ENCODE data around the gene TFAM.

Gene TFAM

GRCh38 chr10:58384999-58385783 is at the start of gene TFAM:
TSS of gene TFAM (plus strand) at chr10:58385410. CDS start at chr10:58385548, 138 bp downstream.
- peak within 1 kb of the TSS; percentile 88 for H3K4me3 ChIP-seq (ENCODE audit: low read length)
- peak; percentile 87 for DNase-seq (ENCODE audit: low read depth)
- TF ChIP-seq CTCF (conservative IDR thresholded peaks at IDR 0.05; ENCODE audit: low read length) = peak; percentile 44

- H3K4me3 ChIP-seq (ENCODE audit: low read length) = peak overlapping the region; percentile 74
- no peak for TF ChIP-seq CTCF (conservative IDR thresholded peaks at IDR 0.05; ENCODE audit: low read length)
- no peak for DNase-seq (ENCODE audit: low read depth)
Observed at GRCh38 chr10:58336242-58336641, 49.0 kb upstream of the TFAM start.

GRCh38 chr10:58341422-58341821 is 43.8 kb upstream of the TFAM start:
- TF ChIP-seq CTCF (conservative IDR thresholded peaks at IDR 0.05; ENCODE audit: low read length) = no peak
- H3K4me3 ChIP-seq (ENCODE audit: low read length) = no peak overlapping the region
- no peak for DNase-seq (ENCODE audit: low read depth)

- H3K4me3 ChIP-seq (ENCODE audit: low read length) = no peak overlapping the region
- no peak for DNase-seq (ENCODE audit: low read depth)
- TF ChIP-seq CTCF (conservative IDR thresholded peaks at IDR 0.05; ENCODE audit: low read length) = no peak
Observed at GRCh38 chr10:58341947-58342346, 43.3 kb upstream of the TFAM start.

GRCh38 chr10:58347967-58348366 is 37.2 kb upstream of the TFAM start:
- TF ChIP-seq CTCF (conservative IDR thresholded peaks at IDR 0.05; ENCODE audit: low read length) = no peak
- H3K4me3 ChIP-seq (ENCODE audit: low read length) = no peak overlapping the region
- DNase-seq (ENCODE audit: low read depth) = no peak

GRCh38 chr10:58348571-58349033 is 36.6 kb upstream of the TFAM start:
- no peak overlapping the region for H3K4me3 ChIP-seq (ENCODE audit: low read length)
- TF ChIP-seq CTCF (conservative IDR thresholded peaks at IDR 0.05; ENCODE audit: low read length) = no peak
- DNase-seq (ENCODE audit: low read depth) = no peak

- no peak for DNase-seq (ENCODE audit: low read depth)
- no peak overlapping the region for H3K4me3 ChIP-seq (ENCODE audit: low read length)
- no peak for TF ChIP-seq CTCF (conservative IDR thresholded peaks at IDR 0.05; ENCODE audit: low read length)
Observed at GRCh38 chr10:58350023-58350422, 35.2 kb upstream of the TFAM start.
